ENCODE results near the gene WHAMM.

DNA sequence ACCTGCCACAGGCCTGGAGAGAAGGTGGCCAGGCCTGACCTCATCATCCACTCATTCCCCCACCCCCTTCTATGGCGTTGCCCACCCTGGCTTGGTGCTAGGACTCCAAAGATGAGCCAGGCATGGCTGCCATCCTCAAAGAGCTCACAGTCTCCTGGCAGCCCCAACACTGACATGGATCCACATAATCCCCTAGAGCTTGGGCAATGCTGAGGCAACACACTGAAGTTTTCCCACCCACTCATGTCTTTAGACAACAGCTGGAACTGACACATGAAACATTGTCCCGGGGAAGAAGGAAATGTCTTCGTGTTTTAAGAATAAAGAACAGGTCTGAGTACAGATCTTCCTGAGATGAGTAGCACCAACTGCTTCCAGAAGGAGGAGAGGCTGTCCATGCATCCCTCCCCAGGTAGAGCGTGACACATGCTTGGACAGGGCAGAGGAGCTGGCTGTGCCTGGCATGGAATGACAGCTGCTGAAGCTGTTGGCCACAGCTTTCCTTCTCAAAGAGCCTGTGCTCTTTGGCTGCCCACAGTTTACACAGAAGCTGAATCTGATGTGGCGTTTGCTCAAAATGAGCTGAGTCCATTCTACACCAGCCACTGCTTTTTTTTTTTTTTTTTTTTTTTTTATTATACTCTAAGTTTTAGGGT, 73.0 kb downstream of the WHAMM start:
- TF ChIP-seq, protein P1, sequence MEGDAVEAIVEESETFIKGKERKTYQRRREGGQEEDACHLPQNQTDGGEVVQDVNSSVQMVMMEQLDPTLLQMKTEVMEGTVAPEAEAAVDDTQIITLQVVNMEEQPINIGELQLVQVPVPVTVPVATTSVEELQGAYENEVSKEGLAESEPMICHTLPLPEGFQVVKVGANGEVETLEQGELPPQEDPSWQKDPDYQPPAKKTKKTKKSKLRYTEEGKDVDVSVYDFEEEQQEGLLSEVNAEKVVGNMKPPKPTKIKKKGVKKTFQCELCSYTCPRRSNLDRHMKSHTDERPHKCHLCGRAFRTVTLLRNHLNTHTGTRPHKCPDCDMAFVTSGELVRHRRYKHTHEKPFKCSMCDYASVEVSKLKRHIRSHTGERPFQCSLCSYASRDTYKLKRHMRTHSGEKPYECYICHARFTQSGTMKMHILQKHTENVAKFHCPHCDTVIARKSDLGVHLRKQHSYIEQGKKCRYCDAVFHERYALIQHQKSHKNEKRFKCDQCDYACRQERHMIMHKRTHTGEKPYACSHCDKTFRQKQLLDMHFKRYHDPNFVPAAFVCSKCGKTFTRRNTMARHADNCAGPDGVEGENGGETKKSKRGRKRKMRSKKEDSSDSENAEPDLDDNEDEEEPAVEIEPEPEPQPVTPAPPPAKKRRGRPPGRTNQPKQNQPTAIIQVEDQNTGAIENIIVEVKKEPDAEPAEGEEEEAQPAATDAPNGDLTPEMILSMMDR (IDR thresholded peaks at IDR 0.05), result no peak
- no peak for TF ChIP-seq EP300 (IDR thresholded peaks at IDR 0.05)
